ENCODE data around the gene TRAF2. TPM values are rescaled to one million over a fixed set of nuclear protein-coding genes. Genes with fewer than 3 reads are reported as not detected.

The TRAF2 gene
- polyA plus RNA-seq, 3 donors: 1.6 to 6.1 (median 2.0) TPM

DNA sequence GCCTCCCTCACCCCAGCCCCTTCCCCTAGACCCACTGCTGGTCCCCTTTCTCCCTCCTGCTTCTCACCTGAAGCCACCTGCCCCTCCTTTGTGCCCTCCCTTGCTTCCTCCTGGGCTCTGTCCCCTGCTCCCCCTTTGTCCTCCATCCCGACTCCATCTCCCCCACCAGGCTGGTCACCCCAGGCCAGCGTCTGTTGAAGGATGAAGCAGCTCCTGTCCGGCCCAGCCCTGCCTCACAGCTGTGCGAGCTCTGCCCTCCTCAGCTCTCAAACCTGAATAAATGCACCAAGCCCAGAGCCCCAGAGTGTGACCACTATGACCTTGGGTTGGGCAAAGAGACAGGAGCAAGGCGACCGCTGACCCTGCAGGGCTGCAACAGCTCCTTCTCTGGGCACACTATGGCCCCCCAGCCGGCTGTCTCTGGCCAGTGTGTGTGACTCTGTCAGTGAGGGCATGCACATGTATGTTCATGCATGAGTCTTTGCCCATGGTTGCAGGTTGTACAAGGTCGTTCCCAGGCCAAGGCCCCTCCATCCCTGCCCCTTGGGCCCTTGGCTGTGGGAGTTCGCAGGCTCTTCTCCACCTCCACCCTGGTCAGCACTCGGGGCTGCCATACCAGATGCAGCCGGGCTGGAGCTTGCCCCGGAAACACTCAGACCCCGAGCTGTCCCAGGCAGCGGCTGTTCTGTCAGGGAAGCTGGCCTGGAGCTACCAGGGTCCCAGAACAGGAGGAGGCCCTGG, 69.1 kb downstream of the TRAF2 start:
- no peaks in the 10 kb centered on the region for H3K36me3 Mint-ChIP-seq

DNA sequence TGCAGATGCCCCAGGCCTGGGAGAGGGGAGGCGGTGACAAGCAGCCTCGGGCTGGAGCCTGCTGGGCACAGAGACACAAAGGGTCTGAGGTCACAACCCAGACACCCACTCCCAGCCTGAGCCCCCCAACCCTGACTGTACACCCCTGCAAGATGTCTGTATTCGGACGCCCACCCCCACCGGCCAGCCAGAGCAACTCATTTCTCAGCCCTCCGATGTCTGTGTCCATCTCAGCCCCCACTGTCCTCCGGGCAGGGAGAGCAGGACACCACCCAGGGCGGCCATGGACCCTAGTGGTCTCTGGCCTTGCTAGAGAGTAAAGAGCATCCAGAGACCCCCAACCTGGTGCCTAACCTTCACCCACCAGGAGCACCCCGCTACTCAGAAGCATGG, 69.6 kb downstream of the TRAF2 start:
- Histone ChIP-seq H4K20me1 (ENCODE audit: insufficient read depth, low read length) (no peaks in the 10 kb centered on the region), H3K9me3 (replicated peaks in 1 of 2; ENCODE audit: control insufficient read depth in 1 of 2, insufficient read depth in 1 of 2, low read length in 2 of 2) (no peaks in the 10 kb centered on the region), H3K27me3 (ENCODE audit: control insufficient read depth in 2 of 2, insufficient read depth in 2 of 2, low read length in 2 of 2) (no peaks in the 10 kb centered on the region), H3K9ac (ENCODE audit: insufficient read depth, low read length, poor library complexity, severe bottlenecking) (no peak overlapping the region), H3K4me1 (ENCODE audit: control insufficient read depth in 1 of 2, insufficient read depth in 2 of 2, low read length in 2 of 2) (no peaks in the 10 kb centered on the region), H3K36me3 (replicated peaks in 1 of 2; ENCODE audit: control insufficient read depth in 1 of 2, insufficient read depth in 2 of 2, low read length in 2 of 2) (no peaks in the 10 kb centered on the region), H3K79me2 (ENCODE audit: insufficient read depth, low read length) (no peaks in the 10 kb centered on the region), H2AFZ (ENCODE audit: insufficient read depth, low read depth, low read length, poor library complexity, severe bottlenecking) (no peak overlapping the region), H3K27ac (ENCODE audit: low read depth in 1 of 2, low read length in 2 of 2) (no peak overlapping the region), H3K4me3 (replicated peaks in 1 of 3; ENCODE audit: low read depth in 2 of 3, low read length in 3 of 3) (no peak overlapping the region), H3K4me2 (replicated peaks; ENCODE audit: extremely low read depth, low read length, poor library complexity, severe bottlenecking) (no peak overlapping the region)
- no peak for DNase-seq
- no peaks in the 10 kb centered on the region for H3K4me1 Mint-ChIP-seq
- WGBS (ENCODE audit: insufficient coverage): 92% methylated on average over 9 of the region's 9 CpGs
- peaks cover 0 to 7% (median 2%) of the 10 kb centered on the region in 3 donors for H3K27me3 Mint-ChIP-seq (ENCODE audit: low read depth in 3 of 3)
- H3K4me3 Mint-ChIP-seq: no peak overlapping the region
- H3K36me3 Mint-ChIP-seq: no peaks in the 10 kb centered on the region
- intact Hi-C loops (cut with micrococcal nuclease): no loop called here
- H3K9me3 Mint-ChIP-seq: peaks cover 0 to 5% (median 3%) of the 10 kb centered on the region in 7 donors
- TF ChIP-seq, protein P1, sequence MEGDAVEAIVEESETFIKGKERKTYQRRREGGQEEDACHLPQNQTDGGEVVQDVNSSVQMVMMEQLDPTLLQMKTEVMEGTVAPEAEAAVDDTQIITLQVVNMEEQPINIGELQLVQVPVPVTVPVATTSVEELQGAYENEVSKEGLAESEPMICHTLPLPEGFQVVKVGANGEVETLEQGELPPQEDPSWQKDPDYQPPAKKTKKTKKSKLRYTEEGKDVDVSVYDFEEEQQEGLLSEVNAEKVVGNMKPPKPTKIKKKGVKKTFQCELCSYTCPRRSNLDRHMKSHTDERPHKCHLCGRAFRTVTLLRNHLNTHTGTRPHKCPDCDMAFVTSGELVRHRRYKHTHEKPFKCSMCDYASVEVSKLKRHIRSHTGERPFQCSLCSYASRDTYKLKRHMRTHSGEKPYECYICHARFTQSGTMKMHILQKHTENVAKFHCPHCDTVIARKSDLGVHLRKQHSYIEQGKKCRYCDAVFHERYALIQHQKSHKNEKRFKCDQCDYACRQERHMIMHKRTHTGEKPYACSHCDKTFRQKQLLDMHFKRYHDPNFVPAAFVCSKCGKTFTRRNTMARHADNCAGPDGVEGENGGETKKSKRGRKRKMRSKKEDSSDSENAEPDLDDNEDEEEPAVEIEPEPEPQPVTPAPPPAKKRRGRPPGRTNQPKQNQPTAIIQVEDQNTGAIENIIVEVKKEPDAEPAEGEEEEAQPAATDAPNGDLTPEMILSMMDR (IDR thresholded peaks at IDR 0.05): no peak
- no peak overlapping the region for H3K27ac Mint-ChIP-seq

More for the DNA sequence above, 69.1 kb downstream of the TRAF2 start:
- H3K27ac Mint-ChIP-seq: no peak overlapping the region
- peaks cover 0 to 5% (median 3%) of the 10 kb centered on the region in 7 donors for H3K9me3 Mint-ChIP-seq
- H3K4me2 ChIP-seq (replicated peaks; ENCODE audit: extremely low read depth, low read length, poor library complexity, severe bottlenecking): no peak overlapping the region
- no peaks in the 10 kb centered on the region for H4K20me1 ChIP-seq (ENCODE audit: insufficient read depth, low read length)
- H3K4me1 Mint-ChIP-seq: peaks cover 1% of the 10 kb centered on the region
- no peak overlapping the region for H2AFZ ChIP-seq (ENCODE audit: insufficient read depth, low read depth, low read length, poor library complexity, severe bottlenecking)
- H3K79me2 ChIP-seq (ENCODE audit: insufficient read depth, low read length): no peaks in the 10 kb centered on the region
- H3K27ac ChIP-seq (ENCODE audit: low read depth in 1 of 2, low read length in 2 of 2): no peak overlapping the region
- peaks cover 3 to 5% of the 10 kb centered on the region in 2 donors for H3K4me1 ChIP-seq (ENCODE audit: control insufficient read depth in 1 of 2, insufficient read depth in 2 of 2, low read length in 2 of 2)
- H3K27me3 Mint-ChIP-seq (ENCODE audit: low read depth in 3 of 3): peaks cover 0 to 5% (median 0%) of the 10 kb centered on the region in 3 donors
- no peak overlapping the region for H3K9ac ChIP-seq (ENCODE audit: insufficient read depth, low read length, poor library complexity, severe bottlenecking)
- TF ChIP-seq, protein P1 (IDR thresholded peaks at IDR 0.05): no peak
- no peak overlapping the region for H3K4me3 ChIP-seq (replicated peaks in 1 of 3; ENCODE audit: low read depth in 2 of 3, low read length in 3 of 3)
- DNase-seq: no peak
- H3K36me3 ChIP-seq (replicated peaks in 1 of 2; ENCODE audit: control insufficient read depth in 1 of 2, insufficient read depth in 2 of 2, low read length in 2 of 2): no peaks in the 10 kb centered on the region
- intact Hi-C loops (cut with micrococcal nuclease): no loop called here
- no peaks in the 10 kb centered on the region for H3K9me3 ChIP-seq (replicated peaks in 1 of 2; ENCODE audit: control insufficient read depth in 1 of 2, insufficient read depth in 1 of 2, low read length in 2 of 2)
- WGBS (ENCODE audit: insufficient coverage): 88% methylated on average over 13 of the region's 14 CpGs
- H3K4me3 Mint-ChIP-seq: no peak overlapping the region
- H3K27me3 ChIP-seq (ENCODE audit: control insufficient read depth in 2 of 2, insufficient read depth in 2 of 2, low read length in 2 of 2): no peaks in the 10 kb centered on the region
